Neuronal stem cell (in vitro differentiated cells): ENCODE measurements around the gene L1CAM.
A peak's percentile ranks its signal among the peaks of the same experiment; 100 is the strongest.

Source experiments
- DNase-seq: peaks from one replicate; pipeline ENCODE4 v3.0.0-alpha.2; 2013; ENCODE audit warnings: low spot score
- H2AFZ ChIP-seq: one replicate; pipeline ENCODE4 v1.6.1; 2013; ENCODE audit warnings: mild to moderate bottlenecking, low read length, inconsistent platforms
- H2AK5ac ChIP-seq: 2 replicates; pipeline ENCODE4 v1.6.1; 2013; ENCODE audit warnings: low read depth, mild to moderate bottlenecking, inconsistent platforms, low read length, moderate library complexity, mixed read lengths
- H2BK120ac ChIP-seq: 2 replicates; pipeline ENCODE4 v1.6.1; 2013; ENCODE audit warnings: low read depth, mild to moderate bottlenecking, inconsistent platforms, low read length, moderate library complexity, mixed read lengths
- H2BK12ac ChIP-seq: one replicate; pipeline ENCODE4 v1.6.1; 2013; ENCODE audit warnings: low read length, inconsistent platforms
- H2BK15ac ChIP-seq: 2 replicates; pipeline ENCODE4 v1.6.1; 2013; ENCODE audit warnings: mild to moderate bottlenecking, low read length, inconsistent platforms, mixed read lengths
- H2BK5ac ChIP-seq: one replicate; pipeline ENCODE4 v1.6.1; 2013; ENCODE audit warnings: inconsistent platforms, mild to moderate bottlenecking, low read length, moderate library complexity
- H3K14ac ChIP-seq: one replicate; pipeline ENCODE4 v1.6.1; 2013; ENCODE audit warnings: low read length, inconsistent platforms
- H3K18ac ChIP-seq: 2 replicates; pipeline ENCODE4 v1.6.1; 2013; ENCODE audit warnings: low read length, inconsistent platforms
- H3K23ac ChIP-seq: 2 replicates; pipeline ENCODE4 v1.6.1; 2013; ENCODE audit warnings: low read depth, mild to moderate bottlenecking, mixed read lengths, low read length, inconsistent platforms; ENCODE audit not compliant: poor library complexity
- H3K27ac ChIP-seq: replicated peaks from 3 replicates; pipeline ENCODE4 v1.5.1; 2013; ENCODE audit warnings: low read length, inconsistent platforms
- H3K27me3 ChIP-seq, 3 experiments: 2 replicates each; pipeline ENCODE4 v1.6.1; 2013; ENCODE audit warnings: low read length in 3 of 3, mild to moderate bottlenecking in 2 of 3, inconsistent platforms in 1 of 3, low read depth in 1 of 3, mixed read lengths in 1 of 3, moderate library complexity in 1 of 3; ENCODE audit not compliant: control insufficient read depth in 3 of 3, insufficient read depth in 3 of 3
- H3K36me3 ChIP-seq, 2 donors: replicated peaks in 1 of 2; 2 replicates each; pipeline ENCODE4 v1.6.1; 2013; ENCODE audit warnings: low read length in 2 of 2; ENCODE audit not compliant: control insufficient read depth in 2 of 2, insufficient read depth in 2 of 2
- H3K4ac ChIP-seq: 2 replicates; pipeline ENCODE4 v1.6.1; 2013; ENCODE audit warnings: inconsistent platforms, mild to moderate bottlenecking, low read length, moderate library complexity
- H3K4me1 ChIP-seq, 2 donors: 1 replicate in 1 of 2; 2 replicates in 1 of 2; pipeline ENCODE4 v1.6.1; 2013; ENCODE audit warnings: low read length in 2 of 2, low read depth in 1 of 2; ENCODE audit not compliant: control insufficient read depth in 2 of 2, insufficient read depth in 1 of 2
- H3K4me2 ChIP-seq: one replicate; pipeline ENCODE4 v1.6.1; 2013; ENCODE audit warnings: mild to moderate bottlenecking, low read length, inconsistent platforms; ENCODE audit not compliant: insufficient read depth, poor library complexity, severe bottlenecking
- H3K4me3 ChIP-seq, 2 donors: 2 replicates each; pipeline ENCODE4 v1.5.1; 2013; ENCODE audit warnings: low read length in 2 of 2, mild to moderate bottlenecking in 2 of 2, inconsistent platforms in 1 of 2, moderate library complexity in 1 of 2
- H3K79me1 ChIP-seq: one replicate; pipeline ENCODE4 v1.6.1; 2013; ENCODE audit warnings: low read depth, mild to moderate bottlenecking, inconsistent platforms, low read length, moderate library complexity
- H3K9ac ChIP-seq: one replicate; pipeline ENCODE4 v1.6.1; 2013; ENCODE audit warnings: mild to moderate bottlenecking, low read depth, low read length, inconsistent platforms; ENCODE audit not compliant: poor library complexity
- H3K9me3 ChIP-seq, 2 donors: replicated peaks in 1 of 2; 2 replicates each; pipeline versions ENCODE3 to v1.6.1; 2013; ENCODE audit warnings: low read length in 2 of 2, mild to moderate bottlenecking in 2 of 2, inconsistent platforms in 1 of 2, low read depth in 1 of 2, mixed read lengths in 1 of 2, moderate library complexity in 1 of 2; ENCODE audit not compliant: control insufficient read depth in 2 of 2, insufficient read depth in 1 of 2
- H4K8ac ChIP-seq: one replicate; pipeline ENCODE4 v1.6.1; 2013; ENCODE audit warnings: low read depth, mild to moderate bottlenecking, inconsistent platforms, low read length, moderate library complexity
- H4K91ac ChIP-seq: one replicate; pipeline ENCODE4 v1.6.1; 2013; ENCODE audit warnings: low read length, low read depth, mild to moderate bottlenecking, inconsistent platforms; ENCODE audit not compliant: poor library complexity
- WGBS, 2 donors: extraction: QIAGEN DNeasy Blood & Tissue Kit; methylation state at CpG; one replicate each; pipeline ENCODE4 v1.1.7; 2013; ENCODE audit warnings: missing lambda C conversion rate in 2 of 2, mixed read lengths in 1 of 2; ENCODE audit not compliant: insufficient read length in 2 of 2, insufficient replicate concordance in 1 of 2; ENCODE audit errors: extremely low coverage in 2 of 2; 5-methylcytosine and 5-hydroxymethylcytosine counted together

Gene L1CAM

DNA sequence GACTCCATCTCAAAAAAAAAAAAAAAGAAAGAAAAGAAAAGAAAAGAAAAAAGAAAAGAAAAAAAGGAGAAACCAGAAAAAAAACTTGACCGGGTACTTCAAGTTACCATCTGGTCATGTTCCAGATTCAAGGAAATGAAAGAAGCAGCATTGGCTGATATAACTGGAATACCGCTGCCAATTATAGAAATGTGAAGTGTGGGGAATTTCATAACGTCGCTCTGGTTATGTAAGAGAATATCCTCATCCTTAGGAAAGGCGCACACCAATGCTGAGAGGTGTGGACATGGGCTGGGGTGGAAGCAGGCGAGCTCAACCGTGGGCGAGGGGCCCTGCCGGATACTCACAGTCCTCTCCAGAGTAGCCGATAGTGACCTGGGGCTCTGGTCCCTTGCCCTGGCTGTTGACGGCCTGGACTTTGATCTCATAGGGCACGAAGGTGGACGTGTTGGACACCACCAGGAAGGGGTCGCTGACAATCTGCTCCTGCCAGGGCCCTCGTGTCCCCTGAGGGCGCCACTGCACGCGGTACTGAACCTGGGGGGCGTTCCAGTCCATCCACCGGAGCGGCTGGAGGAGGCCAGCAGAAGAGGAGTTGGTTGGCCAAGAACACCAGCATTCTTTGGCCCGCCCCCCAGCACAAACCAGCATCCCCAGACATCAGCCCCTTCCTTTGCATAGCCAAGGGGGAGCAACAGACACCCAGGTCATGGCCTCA is 19.5 kb downstream of the L1CAM start:
- Histone ChIP-seq H3K27me3 (peaks cover 0 to 15% (median 0%) of the 10 kb centered on the region in 3 experiments), H3K4me1 (peaks cover 1 to 11% of the 10 kb centered on the region in 2 donors), H4K91ac (no peak overlapping the region), H3K4me2 (no peak overlapping the region), H2BK12ac (no peak overlapping the region), H3K36me3 (peaks cover 0 to 46% of the 10 kb centered on the region in 2 donors), H2AFZ (no peak overlapping the region), H2BK15ac (no peak overlapping the region), H2BK5ac (no peak overlapping the region), H3K18ac (no peak overlapping the region), H3K79me1 (no peaks in the 10 kb centered on the region), H3K23ac (no peak overlapping the region), H3K4ac (no peak overlapping the region), H4K8ac (no peak overlapping the region), H2AK5ac (no peak overlapping the region), H3K14ac (no peak overlapping the region), H3K4me3 (no peak overlapping the region), H3K9me3 (no peaks in the 10 kb centered on the region), H2BK120ac (no peak overlapping the region), H3K9ac (no peak overlapping the region), H3K27ac (no peak overlapping the region)
- WGBS, 2 donors = no CpG with 5 or more reads among the region's 22 CpGs
- DNase-seq = no peak

GRCh38 chrX:153865685-153866084 is 20.3 kb downstream of the L1CAM start:
- no peak overlapping the region for H4K91ac ChIP-seq
- H3K9me3 ChIP-seq = no peaks in the 10 kb centered on the region
- no peak overlapping the region for H3K9ac ChIP-seq
- DNase-seq = no peak
- no peak overlapping the region for H3K23ac ChIP-seq
- H2AFZ ChIP-seq = no peak overlapping the region
- H3K27me3 ChIP-seq = peaks cover 0 to 20% (median 0%) of the 10 kb centered on the region in 3 experiments
- no peak overlapping the region for H2BK12ac ChIP-seq
- no peak overlapping the region for H3K18ac ChIP-seq
- no peak overlapping the region for H2AK5ac ChIP-seq
- H3K36me3 ChIP-seq = peaks cover 0 to 46% of the 10 kb centered on the region in 2 donors
- no peak overlapping the region for H2BK5ac ChIP-seq
- H2BK15ac ChIP-seq = no peak overlapping the region
- H3K4me1 ChIP-seq = peaks cover 0 to 10% of the 10 kb centered on the region in 2 donors
- no peak overlapping the region for H2BK120ac ChIP-seq
- no peaks in the 10 kb centered on the region for H3K79me1 ChIP-seq
- no peak overlapping the region for H3K27ac ChIP-seq
- H4K8ac ChIP-seq = no peak overlapping the region
- no peak overlapping the region for H3K4ac ChIP-seq
- H3K4me2 ChIP-seq = no peak overlapping the region
- no peak overlapping the region for H3K14ac ChIP-seq
- WGBS, 2 donors = no CpG with 5 or more reads among the region's 9 CpGs
- H3K4me3 ChIP-seq = no peak overlapping the region

DNA sequence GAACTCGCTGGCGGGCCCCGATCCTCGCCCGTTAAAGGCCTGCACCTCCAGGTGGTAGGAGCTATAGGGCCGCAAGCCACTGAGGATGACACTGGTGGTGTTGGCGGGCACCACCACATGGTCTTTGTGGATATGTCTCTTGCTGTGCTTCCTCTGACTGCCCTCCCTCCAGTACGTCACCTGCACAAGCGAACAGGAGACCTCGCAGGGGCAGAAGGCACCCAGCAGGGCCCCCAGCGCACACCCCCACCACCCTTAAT is 20.7 kb downstream of the L1CAM start:
- H3K36me3 ChIP-seq = peaks cover 0 to 46% of the 10 kb centered on the region in 2 donors
- no CpG with 5 or more reads among the region's 11 CpGs for WGBS, 2 donors
- no peak overlapping the region for H3K9ac ChIP-seq
- H2BK12ac ChIP-seq = no peak overlapping the region
- peaks cover 0 to 10% of the 10 kb centered on the region in 2 donors for H3K4me1 ChIP-seq
- no peak overlapping the region for H2BK5ac ChIP-seq
- H4K91ac ChIP-seq = no peak overlapping the region
- no peaks in the 10 kb centered on the region for H3K79me1 ChIP-seq
- H2AK5ac ChIP-seq = no peak overlapping the region
- no peak overlapping the region for H3K4ac ChIP-seq
- H3K4me2 ChIP-seq = no peak overlapping the region
- peaks cover 0 to 20% (median 0%) of the 10 kb centered on the region in 3 experiments for H3K27me3 ChIP-seq
- no peak for DNase-seq
- no peak overlapping the region for H2BK15ac ChIP-seq
- H2BK120ac ChIP-seq = no peak overlapping the region
- no peak overlapping the region for H3K23ac ChIP-seq
- no peak overlapping the region for H4K8ac ChIP-seq
- no peak overlapping the region for H3K27ac ChIP-seq
- no peak overlapping the region for H3K18ac ChIP-seq
- no peaks in the 10 kb centered on the region for H3K9me3 ChIP-seq
- H3K4me3 ChIP-seq = no peak overlapping the region
- no peak overlapping the region for H3K14ac ChIP-seq
- no peak overlapping the region for H2AFZ ChIP-seq

DNA sequence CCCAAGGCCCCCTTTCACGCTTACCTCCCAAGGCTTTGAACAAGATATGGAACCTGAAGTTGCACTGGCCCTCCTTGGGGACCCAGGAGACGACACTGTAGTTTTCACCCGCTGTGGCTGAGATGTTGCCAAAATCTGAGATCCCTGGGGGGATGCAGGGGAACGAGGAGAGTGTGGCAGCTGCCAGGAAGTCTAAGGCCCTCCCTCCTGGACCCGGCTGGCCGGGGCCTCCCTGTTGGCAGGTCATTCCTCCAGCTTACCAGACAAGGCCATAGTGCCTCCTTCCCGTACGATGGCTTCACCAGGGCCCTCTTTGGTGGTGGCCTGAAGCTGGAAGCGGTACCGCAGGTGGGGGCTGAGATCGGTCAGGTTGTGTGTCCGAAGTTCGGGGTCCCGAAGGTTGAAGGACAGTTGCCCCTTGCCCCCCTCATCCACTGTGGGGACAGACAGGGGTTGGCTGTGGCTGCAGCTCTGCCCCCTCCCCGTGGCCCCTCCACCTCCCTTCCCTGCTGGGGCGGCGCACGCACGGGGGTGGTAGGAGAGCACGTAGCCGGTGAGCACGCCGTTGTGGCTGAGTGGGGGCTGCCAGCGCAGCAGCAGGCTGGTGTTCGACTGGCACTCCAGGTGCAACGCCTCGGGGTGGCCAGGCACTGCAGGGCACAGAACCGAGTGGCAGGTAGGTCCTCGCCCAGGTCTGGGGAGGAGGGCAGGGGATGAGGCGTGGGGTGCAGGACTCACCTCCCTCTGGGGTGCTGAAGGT is 21.2 kb downstream of the L1CAM start:
- Histone ChIP-seq H3K4me1 (peaks cover 0 to 10% of the 10 kb centered on the region in 2 donors), H2BK5ac (no peak overlapping the region), H4K8ac (no peak overlapping the region), H3K27me3 (peaks cover 0 to 23% (median 0%) of the 10 kb centered on the region in 3 experiments), H3K9ac (no peak overlapping the region), H2AFZ (no peak overlapping the region), H3K23ac (no peak overlapping the region), H3K27ac (no peak overlapping the region), H4K91ac (no peak overlapping the region), H3K4ac (no peak overlapping the region), H2BK15ac (no peak overlapping the region), H3K4me3 (no peak overlapping the region), H3K9me3 (no peaks in the 10 kb centered on the region), H2BK120ac (no peak overlapping the region), H3K4me2 (no peak overlapping the region), H3K36me3 (peaks cover 0 to 42% of the 10 kb centered on the region in 2 donors), H3K79me1 (no peaks in the 10 kb centered on the region), H3K18ac (no peak overlapping the region), H2BK12ac (no peak overlapping the region), H3K14ac (no peak overlapping the region), H2AK5ac (peak overlapping the region; percentile 46)
- DNase-seq = no peak
- no CpG with 5 or more reads among the region's 30 CpGs for WGBS, 2 donors
